ENCODE measurements around the gene MKX.
"Not testable (repeated sequence)": the region's sequence is repeated elsewhere in the genome, so short reads cannot be mapped to it uniquely, and the experiment has no call there.

- not testable (repeated sequence) for TF ChIP-seq CTCF (IDR thresholded peaks at IDR 0.05; ENCODE audit: low read depth, low read length, missing input control); TAF1 (conservative IDR thresholded peaks at IDR 0.05); YY1 (IDR thresholded peaks at IDR 0.05); ATF3 (IDR thresholded peaks at IDR 0.05); REST (IDR thresholded peaks at IDR 0.05); JUND (IDR thresholded peaks at IDR 0.05); EGR1 (IDR thresholded peaks at IDR 0.05; ENCODE audit: low read depth in 2 of 2); RXRA (IDR thresholded peaks at IDR 0.05); MAX (IDR thresholded peaks at IDR 0.05); RAD21 (IDR thresholded peaks at IDR 0.05); NR2F2 (IDR thresholded peaks at IDR 0.05); FOXA2 (IDR thresholded peaks at IDR 0.05)
These were observed 63.8 kb downstream of the MKX start for GRCh38 chr10:27681795-27682194.

All from liver (tissue), 3 donors.